HG03378 (cell line): ENCODE measurements around the gene TEX52.
A peak's percentile ranks its signal among the peaks of the same experiment; 100 is the strongest.

Experiments used
- ATAC-seq: cut with Tn5 transposase; IDR thresholded peaks from one replicate; pipeline ENCODE4 v1.9.1; 2021; ENCODE audit warnings: mild to moderate bottlenecking, moderate library complexity; ENCODE audit not compliant: unreplicated experiment

Gene TEX52

GRCh38 chr12:2857021-2857431, at the start of gene TEX52:
TEX52 (minus strand) TSS chr12:2857039; CDS start chr12:2857026, 13 bp downstream.
- no peak for ATAC-seq

- no peak for ATAC-seq
Measured at GRCh38 chr12:2904260-2904659, 47.4 kb upstream of the TEX52 start.

GRCh38 chr12:2902272-2902880, 45.5 kb upstream of the TEX52 start:
- no peak for ATAC-seq

GRCh38 chr12:2900642-2901041, 43.8 kb upstream of the TEX52 start:
- ATAC-seq = no peak

- ATAC-seq = no peak
Measured at GRCh38 chr12:2897418-2897817, 40.6 kb upstream of the TEX52 start.

- no peak for ATAC-seq
Measured at GRCh38 chr12:2895511-2895910, 38.7 kb upstream of the TEX52 start.

- no peak for ATAC-seq
Measured at GRCh38 chr12:2895051-2895451, 38.2 kb upstream of the TEX52 start.

GRCh38 chr12:2893007-2893406, 36.2 kb upstream of the TEX52 start:
- no peak for ATAC-seq

- no peak for ATAC-seq
Measured at GRCh38 chr12:2892246-2892645, 35.4 kb upstream of the TEX52 start.

GRCh38 chr12:2891240-2892053, 34.6 kb upstream of the TEX52 start:
- ATAC-seq = no peak

GRCh38 chr12:2890388-2891239, 33.8 kb upstream of the TEX52 start, which contains the start of gene TULP3:
TULP3 (plus strand) TSS chr12:2890891; CDS start chr12:2890948, 57 bp downstream.
- ATAC-seq = peak; percentile 86

- ATAC-seq = no peak
Measured at GRCh38 chr12:2890001-2890387, 33.2 kb upstream of the TEX52 start.

GRCh38 chr12:2886768-2887450, 30.1 kb upstream of the TEX52 start:
- no peak for ATAC-seq

GRCh38 chr12:2884810-2885209, 28.0 kb upstream of the TEX52 start:
- ATAC-seq = no peak

GRCh38 chr12:2879853-2880252, 23.0 kb upstream of the TEX52 start:
- ATAC-seq = no peak

GRCh38 chr12:2877953-2878732, 21.3 kb upstream of the TEX52 start:
- ATAC-seq = no peak

- ATAC-seq = peak; percentile 70
Measured at GRCh38 chr12:2877047-2877952, 20.5 kb upstream of the TEX52 start, which contains the start of the genes FOXM1 and RHNO1. FOXM1 (minus strand) TSS chr12:2877174; CDS start chr12:2874478, 2,696 bp downstream. RHNO1 (plus strand) TSS chr12:2877223; CDS start chr12:2885367, 8,144 bp downstream.

GRCh38 chr12:2876431-2877046, 19.7 kb upstream of the TEX52 start:
- ATAC-seq = peak; percentile 17
